ENCODE data around the gene LHX2.

- TF ChIP-seq CTCF (conservative IDR thresholded peaks at IDR 0.05; ENCODE audit: low read depth, low read length) = no peak
- no peak for TF ChIP-seq EZH2 (IDR thresholded peaks at IDR 0.05; ENCODE audit: borderline replicate concordance, low read depth, low read length, poor library complexity, severe bottlenecking)
Observed at GRCh38 chr9:123990427-123990826, 21.1 kb upstream of the LHX2 start.
